Gastrocnemius medialis (tissue), 4 donors: ENCODE measurements around the gene THSD7A. TPM values are rescaled to one million over a fixed set of nuclear protein-coding genes. Genes with fewer than 3 reads are reported as not detected.

ENCODE experiments used
- ATAC-seq, 2 donors: fragments of 150-250 bp; one replicate each; pipeline ENCODE4 v1.9.1; 2016
- DNase-seq, 2 donors: peaks; one replicate each; pipeline ENCODE4 v3.0.0-alpha.2; 2019
- H3K27ac ChIP-seq, 4 donors: fragments of 200-600 bp; sonication (generic); 1 replicate in 1 of 4; 2 replicates in 3 of 4; pipeline ENCODE4 v1.5.1; 2016 to 2018; ENCODE audit warnings: mild to moderate bottlenecking in 2 of 4, moderate library complexity in 1 of 4
- H3K27me3 ChIP-seq, 3 donors: fragments of 200-600 bp; sonication (generic) in 2 of 3; 1 replicate in 1 of 3; 2 replicates in 2 of 3; pipeline versions ENCODE4 v1.5.1 to v1.6.0; 2016 to 2019; ENCODE audit warnings: mild to moderate bottlenecking in 1 of 3, moderate library complexity in 1 of 3
- H3K36me3 ChIP-seq, 2 donors: fragments of 200-600 bp; sonication (generic) in 1 of 2; one replicate each; pipeline ENCODE4 v1.5.1; 2017 to 2018
- H3K4me1 ChIP-seq, 2 donors: fragments of 200-600 bp; sonication (generic) in 1 of 2; one replicate each; pipeline ENCODE4 v1.5.1; 2016 to 2017; ENCODE audit warnings: mild to moderate bottlenecking in 2 of 2
- H3K4me3 ChIP-seq, 4 donors: fragments of 200-600 bp; sonication (generic) in 3 of 4; 1 replicate in 1 of 4; 2 replicates in 3 of 4; pipeline ENCODE4 v1.5.1; 2016 to 2019; ENCODE audit warnings: mild to moderate bottlenecking in 2 of 4
- H3K9me3 ChIP-seq, 3 donors: fragments of 200-600 bp; sonication (generic) in 2 of 3; 1 replicate in 1 of 3; 2 replicates in 2 of 3; pipeline ENCODE4 v1.5.1; 2016 to 2019
- CTCF ChIP-seq, 5 experiments: fragments of 450-650 bp in 3 of 5; fragments of 200-600 bp in 2 of 5; sonication (generic) in 2 of 5; IDR thresholded peaks in 4 of 5; conservative IDR thresholded peaks in 1 of 5; 1 replicate in 4 of 5; 2 replicates in 1 of 5; pipeline ENCODE4 v1.5.1; 2016 to 2019; ENCODE audit warnings: antibody characterized with exemption in 5 of 5, mild to moderate bottlenecking in 3 of 5, moderate library complexity in 3 of 5
- POLR2A ChIP-seq, 2 donors: fragments of 450-650 bp; IDR thresholded peaks; one replicate each; pipeline ENCODE4 v1.6.1; 2017; ENCODE audit warnings: antibody characterized with exemption in 2 of 2, mild to moderate bottlenecking in 2 of 2, moderate library complexity in 2 of 2
- in situ Hi-C, 4 donors: fragments of 200-750 bp; cut with MboI; loops; one replicate each; pipeline versions ENCODE4 v1.15.0 to v1.8.0; 2017; ENCODE audit warnings: low sequenced_read_pairs in 4 of 4
- intact Hi-C: fragments of 100-400 bp; cut with DNase I; formaldehyde crosslinking; loops from one replicate; pipeline ENCODE4 v1.15.1; 2023; ENCODE audit warnings: low total_unique reads
- total RNA-seq, 4 donors: library from RNA; depleted of rRNA; stranded (reverse); fragments of >200 nt; gene quantifications; one replicate each; pipeline versions ENCODE4 v1.1.0 to v1.2.3, GENCODE V29; 2016

THSD7A gene
- total RNA-seq, 4 donors from 2014 or later = 0.36 to 0.78 (median 0.66) TPM

- Histone ChIP-seq H3K27ac (no peak overlapping the region), H3K4me1 (no peaks in the 10 kb centered on the region), H3K4me3 (no peak overlapping the region), H3K36me3 (no peaks in the 10 kb centered on the region), H3K27me3 (no peaks in the 10 kb centered on the region), H3K9me3 (no peaks in the 10 kb centered on the region)
- ATAC-seq (no peak), DNase-seq (no peak)
- in situ Hi-C loops = no loop called here
- TF ChIP-seq POLR2A (IDR thresholded peaks at IDR 0.05) (no peak), CTCF (IDR thresholded peaks at IDR 0.05 in 4 of 5, conservative IDR thresholded peaks at IDR 0.05 in 1 of 5) (no peak)
- intact Hi-C loops = no loop called here
These were observed 495.6 kb downstream of the THSD7A start for GRCh38 chr7:11336432-11336831.

DNA sequence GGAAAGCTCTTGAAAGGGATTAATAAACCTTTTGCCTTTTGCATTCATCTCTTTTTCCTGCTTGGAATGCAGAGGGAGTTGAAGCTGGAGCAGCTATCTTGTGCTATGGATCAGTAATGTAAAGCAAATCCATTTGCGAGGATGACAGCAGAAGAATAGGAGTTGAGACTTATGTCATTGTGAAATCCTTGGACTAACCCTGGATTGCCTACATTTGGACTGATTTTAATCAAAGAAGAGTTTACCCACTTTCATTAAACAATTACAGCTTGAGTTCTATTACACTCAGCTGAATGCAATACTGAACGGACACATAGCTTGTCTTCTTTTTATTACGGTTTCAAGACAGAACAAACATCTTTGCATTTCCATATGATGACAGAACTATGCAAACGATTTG, 496.1 kb downstream of the THSD7A start:
- Histone ChIP-seq H3K4me1 (no peaks in the 10 kb centered on the region), H3K36me3 (no peaks in the 10 kb centered on the region), H3K4me3 (no peak overlapping the region), H3K27me3 (no peaks in the 10 kb centered on the region), H3K9me3 (no peaks in the 10 kb centered on the region), H3K27ac (no peak overlapping the region)
- TF ChIP-seq CTCF (IDR thresholded peaks at IDR 0.05 in 4 of 5, conservative IDR thresholded peaks at IDR 0.05 in 1 of 5) = no peak
- no peak for TF ChIP-seq POLR2A (IDR thresholded peaks at IDR 0.05)
- intact Hi-C loops = no loop called here
- DNase-seq (no peak), ATAC-seq (no peak)
- in situ Hi-C loops = no loop called here

DNA sequence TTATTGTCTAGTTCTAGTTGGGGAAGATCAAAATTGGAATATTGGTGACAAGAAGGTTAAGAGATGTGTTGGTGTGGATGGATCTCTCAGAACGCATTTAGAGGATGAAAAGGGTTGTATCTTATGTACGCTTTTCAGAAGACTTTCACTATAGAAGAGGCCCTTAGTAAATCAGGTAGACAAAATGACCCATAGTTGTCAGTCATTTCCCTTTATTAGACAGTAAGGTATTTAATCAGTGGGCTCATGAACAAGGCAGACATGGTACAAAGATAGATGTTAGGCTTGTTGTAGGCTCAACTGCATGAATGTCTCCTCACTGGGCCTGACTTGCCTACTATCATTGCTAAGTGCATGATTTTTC, 499.2 kb downstream of the THSD7A start:
- TF ChIP-seq POLR2A (IDR thresholded peaks at IDR 0.05) (no peak), CTCF (IDR thresholded peaks at IDR 0.05 in 4 of 5, conservative IDR thresholded peaks at IDR 0.05 in 1 of 5) (no peak)
- DNase-seq (no peak), ATAC-seq (no peak)
- no peaks in the 10 kb centered on the region for H3K36me3 ChIP-seq
- H3K4me1 ChIP-seq = no peaks in the 10 kb centered on the region
- in situ Hi-C loops (no loop called here), intact Hi-C loops (no loop called here)
- H3K27ac ChIP-seq = no peak overlapping the region
- no peak overlapping the region for H3K4me3 ChIP-seq
- H3K9me3 ChIP-seq = no peaks in the 10 kb centered on the region
- H3K27me3 ChIP-seq = no peaks in the 10 kb centered on the region

DNA sequence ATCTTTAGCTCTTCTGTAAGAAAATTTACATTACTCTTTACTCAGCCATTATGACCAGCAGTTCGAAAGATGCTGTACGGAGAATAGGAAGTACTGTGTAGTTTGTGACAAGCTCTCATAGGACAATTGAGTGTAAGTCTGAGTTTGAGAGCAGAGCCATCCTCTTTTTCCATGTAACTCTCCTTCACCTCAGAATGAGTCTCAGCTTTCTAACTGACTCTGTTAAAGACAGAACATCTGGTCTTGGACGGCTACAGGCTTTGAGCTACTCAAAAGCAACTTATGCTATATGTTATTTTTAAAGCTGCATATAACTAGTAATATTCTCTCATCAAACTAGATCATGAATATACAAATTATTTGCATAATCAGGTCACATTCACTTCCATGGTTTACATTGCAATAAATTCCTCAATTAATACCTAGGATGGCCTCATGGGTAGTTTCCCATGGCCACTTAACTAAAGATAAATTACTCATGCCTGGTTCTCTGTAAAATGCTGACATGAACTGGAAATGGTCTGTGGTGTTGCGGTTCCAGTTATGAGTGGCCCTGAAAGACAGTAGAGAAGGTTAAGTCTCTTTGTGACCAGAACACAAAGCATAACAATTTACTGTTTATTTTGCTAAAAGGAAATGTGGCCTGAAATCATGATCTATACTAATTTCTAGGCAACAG, 499.7 kb downstream of the THSD7A start:
- intact Hi-C loops (no loop called here), in situ Hi-C loops (no loop called here)
- no peak overlapping the region for H3K27ac ChIP-seq
- H3K36me3 ChIP-seq = no peaks in the 10 kb centered on the region
- H3K4me1 ChIP-seq = no peaks in the 10 kb centered on the region
- ATAC-seq = no peak
- DNase-seq = no peak
- no peaks in the 10 kb centered on the region for H3K9me3 ChIP-seq
- no peaks in the 10 kb centered on the region for H3K27me3 ChIP-seq
- TF ChIP-seq POLR2A (IDR thresholded peaks at IDR 0.05) = no peak
- TF ChIP-seq CTCF (IDR thresholded peaks at IDR 0.05 in 4 of 5, conservative IDR thresholded peaks at IDR 0.05 in 1 of 5) = no peak
- H3K4me3 ChIP-seq = no peak overlapping the region
